Spleen (tissue), 7 donors: ENCODE measurements around the gene TNPO3.

Source experiments
- POLR2A ChIP-seq, 3 donors: fragments of 450-650 bp; IDR thresholded peaks; one replicate each; pipeline ENCODE4 v1.5.1; 2017; ENCODE audit warnings: antibody characterized with exemption in 3 of 3, mild to moderate bottlenecking in 1 of 3
- POLR2AphosphoS5 ChIP-seq, 3 donors: sonication (generic); formaldehyde crosslinking; IDR thresholded peaks; one replicate each; pipeline ENCODE4 v1.5.1; 2017; ENCODE audit warnings: antibody characterized with exemption in 3 of 3
- TF ChIP-seq, protein P1 (sequence below), 11 experiments: fragments of 200-600 bp in 7 of 11; fragments of 450-650 bp in 4 of 11; sonication (generic) in 4 of 11; IDR thresholded peaks in 8 of 11; conservative IDR thresholded peaks in 3 of 11; 1 replicate in 7 of 11; 2 replicates in 4 of 11; pipeline versions ENCODE4 v1.4.0 to v1.8.0; 2016 to 2021; ENCODE audit warnings: antibody characterized with exemption in 11 of 11, inconsistent platforms in 4 of 11, mild to moderate bottlenecking in 1 of 11
- donor health status: DM: no; HTN: no; CAD: no; lungs with moderate emphysema.
- donor health status: DM: no; HTN: no; CAD: no.
- donor health status: DM: no; HTN: no; CAD: no.

DNA sequence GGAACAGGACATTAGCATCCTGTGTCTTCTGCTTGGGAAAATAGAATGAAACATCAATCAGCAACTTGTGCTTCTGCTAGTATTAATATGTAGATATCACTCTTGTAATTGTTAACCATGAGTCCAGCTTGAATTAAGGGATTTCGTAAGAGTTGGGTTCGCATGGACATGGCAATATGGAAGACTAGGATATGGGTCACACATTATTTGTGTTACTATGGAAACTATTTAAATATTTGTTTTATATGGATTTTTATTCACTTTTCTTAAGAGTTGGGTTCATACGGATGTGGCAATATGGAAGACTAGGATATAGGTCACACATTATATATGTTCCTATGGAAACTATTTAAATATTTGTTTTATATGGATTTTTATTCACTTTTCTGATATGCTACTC is 24.5 kb downstream of the TNPO3 start:
- TF ChIP-seq POLR2A (IDR thresholded peaks at IDR 0.05) (no peak), POLR2AphosphoS5 (IDR thresholded peaks at IDR 0.05) (no peak)
- TF ChIP-seq, protein P1, sequence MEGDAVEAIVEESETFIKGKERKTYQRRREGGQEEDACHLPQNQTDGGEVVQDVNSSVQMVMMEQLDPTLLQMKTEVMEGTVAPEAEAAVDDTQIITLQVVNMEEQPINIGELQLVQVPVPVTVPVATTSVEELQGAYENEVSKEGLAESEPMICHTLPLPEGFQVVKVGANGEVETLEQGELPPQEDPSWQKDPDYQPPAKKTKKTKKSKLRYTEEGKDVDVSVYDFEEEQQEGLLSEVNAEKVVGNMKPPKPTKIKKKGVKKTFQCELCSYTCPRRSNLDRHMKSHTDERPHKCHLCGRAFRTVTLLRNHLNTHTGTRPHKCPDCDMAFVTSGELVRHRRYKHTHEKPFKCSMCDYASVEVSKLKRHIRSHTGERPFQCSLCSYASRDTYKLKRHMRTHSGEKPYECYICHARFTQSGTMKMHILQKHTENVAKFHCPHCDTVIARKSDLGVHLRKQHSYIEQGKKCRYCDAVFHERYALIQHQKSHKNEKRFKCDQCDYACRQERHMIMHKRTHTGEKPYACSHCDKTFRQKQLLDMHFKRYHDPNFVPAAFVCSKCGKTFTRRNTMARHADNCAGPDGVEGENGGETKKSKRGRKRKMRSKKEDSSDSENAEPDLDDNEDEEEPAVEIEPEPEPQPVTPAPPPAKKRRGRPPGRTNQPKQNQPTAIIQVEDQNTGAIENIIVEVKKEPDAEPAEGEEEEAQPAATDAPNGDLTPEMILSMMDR (IDR thresholded peaks at IDR 0.05 in 8 of 11, conservative IDR thresholded peaks at IDR 0.05 in 3 of 11): no peak
